ENCODE measurements around the gene USP6.
"Not testable (repeated sequence)": the region's sequence is repeated elsewhere in the genome, so short reads cannot be mapped to it uniquely, and the experiment has no call there.

The USP6 gene

DNA sequence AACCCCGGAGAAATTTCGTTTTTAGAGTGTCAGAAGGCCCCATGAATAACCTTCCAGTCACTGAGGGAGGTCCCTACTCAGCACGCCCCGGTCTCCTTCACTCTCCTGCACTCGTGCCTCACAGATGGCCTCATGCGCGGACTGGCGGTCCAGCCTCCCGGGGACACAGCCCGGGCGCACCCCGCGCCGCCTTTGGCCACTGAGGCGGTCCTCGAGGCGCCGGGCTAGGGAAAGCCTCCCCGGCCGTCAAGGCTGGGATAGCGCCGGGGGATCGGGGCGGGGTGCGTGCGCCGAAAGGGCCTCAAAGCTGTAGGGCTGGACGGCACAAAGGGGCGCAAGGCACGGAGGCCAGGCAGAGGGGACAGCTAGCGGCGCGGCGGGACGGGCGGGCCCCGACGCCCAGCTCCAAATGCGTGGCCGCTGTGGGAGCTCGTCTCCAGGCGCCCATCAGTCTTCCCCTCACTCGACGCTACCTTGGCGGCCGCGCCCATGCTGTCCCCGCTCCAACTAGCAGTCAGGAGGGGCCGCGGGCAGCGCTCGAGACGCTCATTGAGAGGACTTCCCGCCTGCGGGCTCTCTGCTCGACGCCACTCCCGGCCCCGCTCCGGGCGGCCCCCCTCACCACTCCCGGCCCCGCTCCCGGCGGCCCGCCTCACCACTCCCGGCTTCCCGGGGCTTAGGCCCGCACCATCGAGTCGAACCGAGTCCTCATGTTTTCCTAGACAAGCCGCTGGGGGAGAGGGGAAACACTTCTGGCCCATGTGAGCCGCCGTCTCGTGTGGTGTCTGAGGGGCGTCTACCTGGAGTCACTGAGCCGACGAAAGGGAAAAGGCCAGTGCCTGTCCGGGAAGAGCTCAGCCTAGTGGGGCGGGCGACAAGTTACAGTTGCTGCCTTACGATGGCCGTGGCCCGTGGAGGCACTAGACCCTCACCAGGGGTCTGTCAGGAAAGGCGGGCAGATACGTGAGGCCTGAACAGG, at the start of gene USP6:
USP6 (plus strand) TSS at position 360 of the 979 bp plus-strand sequence. CDS start 14,336 bp downstream, outside the sequence.
- no peak for DNase-seq

DNA sequence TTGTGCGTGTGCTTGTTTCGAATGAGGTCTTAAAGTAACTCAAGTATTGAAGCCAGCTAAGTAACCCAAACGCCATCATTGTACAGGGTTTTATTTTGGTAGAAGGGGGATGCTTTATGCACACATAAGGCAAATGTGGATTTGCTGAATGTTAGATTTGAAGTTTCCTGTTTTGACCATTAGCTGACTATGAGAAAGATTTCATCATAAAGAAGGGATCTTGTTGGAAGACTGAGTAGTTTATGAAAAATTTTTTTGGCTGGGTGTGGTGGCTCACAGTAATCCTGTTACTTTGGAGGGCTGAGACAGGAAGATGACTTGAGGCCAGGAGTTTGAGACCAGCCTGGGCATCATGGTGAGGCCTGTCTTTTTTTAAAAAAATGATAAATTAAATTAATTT, 47.6 kb upstream of the USP6 start:
- no peak for DNase-seq

DNA sequence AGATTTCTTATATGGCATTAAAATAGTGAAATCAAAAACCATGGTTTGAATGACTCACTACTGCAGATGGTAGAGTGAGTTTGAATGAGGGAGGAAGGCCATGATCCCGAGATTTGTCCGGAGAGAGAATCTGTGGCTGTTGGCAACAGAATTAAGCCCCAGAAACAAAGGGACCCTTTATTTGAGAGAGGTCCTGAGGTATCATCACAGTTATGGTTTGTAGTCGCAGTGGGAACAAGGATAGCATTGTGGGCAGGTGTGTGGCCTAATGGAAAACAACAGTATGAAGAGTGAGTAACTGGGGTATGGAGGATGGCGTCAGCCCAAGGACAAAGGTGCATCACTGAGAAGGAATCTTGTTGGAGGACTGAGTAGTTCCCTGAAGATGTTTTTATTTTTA, 46.1 kb upstream of the USP6 start:
- DNase-seq = no peak

DNA sequence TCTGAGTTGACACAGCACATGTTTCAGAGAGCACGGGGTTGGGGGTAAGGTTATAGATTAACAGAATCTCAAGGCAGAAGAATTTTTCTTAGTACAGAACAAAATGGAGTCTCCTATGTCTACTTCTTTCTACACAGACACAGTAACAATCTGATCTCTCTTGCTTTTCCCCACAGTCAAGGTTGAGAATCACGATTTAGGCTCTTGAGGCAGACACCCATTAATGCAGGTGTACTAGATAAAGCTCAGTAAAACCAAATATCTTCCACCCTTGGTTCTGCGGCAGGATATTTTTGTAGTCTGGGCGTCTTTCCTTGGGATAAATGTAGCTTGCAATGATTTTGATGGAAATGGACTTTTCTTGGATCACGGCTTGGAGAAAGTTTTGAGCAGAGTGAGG, 40.4 kb upstream of the USP6 start:
- not testable (repeated sequence) for DNase-seq

DNA sequence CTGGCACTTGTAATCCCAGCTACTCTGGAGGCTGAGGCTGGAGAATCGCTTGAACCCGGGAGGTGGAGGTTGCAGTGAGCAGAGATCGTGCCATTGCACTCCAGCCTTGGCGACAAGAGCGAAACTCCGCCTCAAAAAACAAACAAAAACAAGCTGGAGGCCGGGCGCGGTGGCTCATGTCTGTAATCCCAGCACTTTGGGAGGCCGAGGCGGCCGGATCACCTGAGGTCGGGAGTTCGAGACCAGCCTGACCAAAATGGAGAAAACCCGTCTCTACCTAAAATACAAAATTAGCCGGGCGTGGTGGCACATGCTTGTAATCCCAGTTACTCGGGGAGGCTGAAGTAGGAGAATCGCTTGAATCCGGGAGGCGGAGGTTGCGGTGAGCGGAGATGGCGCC, 38.6 kb upstream of the USP6 start:
- DNase-seq = not testable (repeated sequence)

DNA sequence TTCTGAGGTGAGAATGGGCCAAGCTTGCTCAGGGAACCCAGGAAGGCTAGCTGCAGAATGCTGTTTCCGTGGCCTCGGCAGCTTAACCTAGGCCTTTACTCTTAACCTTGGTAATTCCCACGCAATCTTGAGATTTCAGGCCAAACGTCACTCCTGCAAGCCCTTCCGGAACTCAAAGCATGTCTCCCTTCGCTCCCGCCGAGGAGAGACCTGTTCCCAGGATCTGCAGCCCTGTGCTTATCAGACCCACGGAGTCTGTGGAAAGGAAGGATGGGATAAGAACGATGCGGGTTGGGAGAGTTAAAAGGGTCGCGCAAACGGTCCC, 38.1 kb upstream of the USP6 start:
- DNase-seq = no peak

DNA sequence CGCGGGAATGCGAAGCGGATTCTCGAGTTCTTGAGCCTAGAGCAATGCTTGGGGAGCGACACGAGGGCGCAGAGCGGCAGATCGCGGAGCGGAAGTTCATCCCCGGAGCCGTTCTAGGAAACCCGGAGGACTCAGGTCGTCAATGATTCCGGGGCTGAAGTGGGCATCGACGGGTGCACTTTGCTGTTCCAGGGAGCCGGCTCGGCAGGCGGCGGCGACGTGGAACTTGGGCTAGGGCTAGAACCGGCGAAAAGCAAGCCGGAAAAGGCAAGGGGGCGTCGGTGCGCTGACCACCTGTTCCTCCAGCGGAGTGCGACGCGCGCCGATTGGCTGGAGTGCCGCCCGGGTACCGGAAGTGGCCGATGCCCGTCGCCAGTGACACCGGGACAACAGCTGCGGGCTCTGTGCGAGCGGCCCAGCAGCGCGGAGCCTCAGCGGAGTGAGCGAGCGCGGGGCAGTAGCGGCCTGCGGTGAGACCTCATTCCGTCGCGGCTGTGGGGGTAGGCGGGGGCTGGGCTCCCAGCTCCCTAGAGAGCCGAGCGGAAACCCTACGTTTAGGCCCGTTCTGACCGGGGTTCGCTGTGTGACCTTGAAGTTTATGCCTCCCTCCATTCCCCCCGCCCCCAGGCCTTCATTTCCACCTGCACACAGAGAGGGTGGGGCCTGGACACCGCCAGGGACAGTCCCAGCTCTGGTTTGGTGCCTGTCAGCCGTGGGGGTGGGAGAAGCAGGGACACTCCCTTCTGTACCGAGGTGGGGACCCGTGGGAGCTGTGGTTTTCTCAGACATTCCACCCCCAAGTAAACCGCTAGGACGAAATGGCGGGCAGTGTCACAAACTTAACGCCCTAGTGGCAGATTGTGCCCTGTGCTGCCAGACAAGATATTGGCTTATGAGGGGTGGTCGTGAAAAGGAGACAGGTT, 37.5 kb upstream of the USP6 start, which contains the start of gene ZFP3:
ZFP3 (plus strand) TSS at position 362 of the 923 bp plus-strand sequence. CDS start 13,038 bp downstream, outside the sequence.
- DNase-seq = peak; percentile 79

DNA sequence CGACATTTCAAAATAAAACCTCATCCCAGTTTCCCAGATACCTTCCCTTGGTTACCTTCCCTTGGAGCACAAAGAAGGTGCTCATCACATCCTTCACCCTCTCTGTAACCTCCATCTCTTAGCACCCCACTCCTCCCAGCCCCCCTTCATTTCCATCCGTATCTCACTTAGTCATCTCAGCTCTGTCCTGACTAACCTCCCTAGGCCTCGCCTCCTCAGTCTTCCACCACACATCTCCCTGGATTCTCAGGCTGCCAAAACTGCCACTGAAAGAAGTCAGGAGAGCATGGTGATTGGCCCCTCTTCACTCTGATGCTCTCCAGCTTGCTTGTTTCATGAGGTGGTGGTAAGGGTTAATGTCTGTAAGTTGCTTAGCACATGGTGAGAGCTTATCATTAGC, 35.2 kb upstream of the USP6 start:
- DNase-seq = no peak

DNA sequence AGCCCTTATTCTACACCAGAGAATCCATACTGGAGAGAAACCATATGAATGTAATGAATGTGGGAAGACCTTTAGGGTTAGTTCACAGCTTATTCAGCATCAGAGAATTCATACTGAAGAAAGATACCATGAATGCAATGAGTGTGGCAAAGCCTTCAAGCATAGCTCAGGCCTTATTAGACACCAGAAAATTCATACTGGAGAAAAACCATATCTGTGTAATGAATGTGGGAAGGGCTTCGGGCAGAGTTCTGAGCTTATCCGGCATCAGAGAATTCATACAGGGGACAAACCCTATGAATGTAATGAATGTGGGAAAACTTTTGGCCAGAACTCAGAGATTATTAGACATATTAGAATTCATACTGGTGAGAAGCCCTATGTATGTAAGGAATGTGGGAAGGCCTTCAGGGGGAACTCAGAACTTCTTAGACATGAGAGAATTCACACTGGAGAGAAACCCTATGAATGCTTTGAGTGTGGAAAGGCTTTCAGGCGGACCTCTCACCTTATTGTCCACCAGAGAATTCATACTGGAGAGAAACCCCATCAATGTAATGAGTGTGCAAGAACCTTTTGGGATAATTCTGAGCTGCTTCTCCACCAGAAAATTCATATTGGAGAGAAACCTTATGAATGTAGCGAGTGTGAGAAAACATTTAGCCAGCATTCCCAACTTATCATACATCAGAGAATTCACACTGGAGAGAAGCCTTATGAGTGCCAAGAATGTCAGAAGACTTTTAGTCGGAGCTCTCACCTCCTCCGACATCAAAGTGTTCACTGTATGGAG, 23.4 kb upstream of the USP6 start:
- DNase-seq = no peak

DNA sequence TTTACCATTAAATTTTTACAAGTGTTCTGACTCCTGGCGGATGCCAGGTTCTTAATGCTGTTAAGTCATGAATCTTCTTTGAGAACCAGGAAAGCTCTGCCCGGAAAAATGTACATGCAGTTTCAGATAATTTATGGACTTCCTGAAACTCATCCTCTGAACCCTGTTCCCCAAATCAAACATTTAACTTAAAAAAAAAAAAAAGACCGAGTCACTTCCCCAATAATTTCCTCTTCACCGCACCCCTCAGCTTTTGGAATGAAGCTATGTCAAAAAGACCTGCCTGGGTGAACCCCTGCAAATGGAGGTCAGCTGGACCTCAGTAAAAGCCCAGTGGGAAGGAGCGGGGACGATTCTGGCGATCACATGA, 19.1 kb upstream of the USP6 start:
- DNase-seq = no peak

DNA sequence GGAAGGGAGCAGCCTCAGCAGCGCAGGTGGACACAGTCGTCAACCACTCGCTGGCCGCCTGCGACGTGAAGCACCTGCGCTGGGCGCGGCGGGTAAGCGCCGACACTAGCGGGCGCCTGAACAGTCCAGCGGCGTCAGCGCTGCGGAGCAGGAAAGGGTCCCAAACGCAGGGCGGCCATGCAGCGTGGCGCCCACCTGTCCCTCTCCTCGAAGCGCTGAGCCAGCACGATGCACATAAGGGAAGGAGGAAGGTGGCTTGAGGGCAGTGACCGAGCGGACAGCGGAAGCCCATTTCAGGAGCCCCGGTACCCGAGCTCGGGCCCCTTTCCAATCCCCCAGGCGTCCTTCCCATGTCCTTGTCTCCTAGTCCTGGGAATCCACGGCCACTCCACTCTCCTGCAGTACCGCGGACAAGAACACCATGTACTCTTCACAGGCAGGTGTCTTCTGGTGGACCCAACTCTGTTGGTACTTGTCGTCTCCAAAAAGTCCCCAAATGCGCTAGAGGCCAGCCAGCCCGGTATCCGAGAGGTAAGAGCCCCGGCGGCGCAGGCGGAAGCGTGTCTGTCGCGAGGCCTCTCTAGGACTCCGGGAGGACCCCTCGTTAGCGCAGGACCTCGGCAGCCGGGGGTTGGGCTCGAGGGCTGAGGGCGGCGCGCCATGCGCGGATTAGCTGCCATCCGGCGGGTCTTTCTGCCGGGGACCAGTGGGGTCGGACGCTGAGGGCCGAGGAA, 18.6 kb upstream of the USP6 start:
- peak; percentile 4 for DNase-seq

DNA sequence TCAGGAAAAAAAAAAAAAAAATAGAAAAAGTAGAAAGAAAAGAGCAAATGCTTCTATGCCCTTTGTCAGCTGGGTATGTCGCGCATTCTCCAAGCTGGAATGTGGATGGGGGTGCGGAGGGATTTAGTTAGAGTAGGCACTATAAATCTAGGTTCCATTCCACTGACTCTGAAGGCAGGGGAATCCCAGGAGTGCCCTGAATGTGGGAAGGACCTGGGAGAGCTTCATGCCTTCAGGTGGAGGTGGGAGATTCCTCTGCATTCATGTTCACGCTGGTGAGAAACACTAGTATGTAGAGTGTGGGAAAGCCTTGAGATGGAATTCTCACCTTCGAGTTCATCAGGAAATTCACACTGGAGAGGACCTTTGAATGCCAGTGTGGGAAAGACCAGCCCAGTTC, 16.6 kb upstream of the USP6 start:
- DNase-seq = no peak

DNA sequence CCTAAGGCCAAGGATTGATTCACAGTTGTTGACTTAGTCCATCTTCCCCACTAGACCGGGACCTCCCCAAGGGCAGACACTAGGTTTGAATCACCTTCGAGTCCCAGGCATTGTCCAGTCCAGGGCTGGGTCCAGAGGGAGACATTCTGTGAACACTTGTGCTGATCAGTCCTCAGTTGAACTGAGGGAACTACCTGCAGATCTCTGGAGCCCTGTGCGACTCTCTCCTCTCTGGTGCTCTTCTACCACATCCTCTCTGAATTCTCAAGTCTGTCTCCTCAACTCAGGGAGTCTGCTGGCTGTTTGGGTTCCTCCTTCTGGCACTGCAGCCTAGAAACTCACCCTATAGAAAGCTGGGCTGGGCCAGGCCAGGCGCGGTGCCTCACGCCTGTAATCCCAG, 15.0 kb upstream of the USP6 start:
- DNase-seq = no peak

DNA sequence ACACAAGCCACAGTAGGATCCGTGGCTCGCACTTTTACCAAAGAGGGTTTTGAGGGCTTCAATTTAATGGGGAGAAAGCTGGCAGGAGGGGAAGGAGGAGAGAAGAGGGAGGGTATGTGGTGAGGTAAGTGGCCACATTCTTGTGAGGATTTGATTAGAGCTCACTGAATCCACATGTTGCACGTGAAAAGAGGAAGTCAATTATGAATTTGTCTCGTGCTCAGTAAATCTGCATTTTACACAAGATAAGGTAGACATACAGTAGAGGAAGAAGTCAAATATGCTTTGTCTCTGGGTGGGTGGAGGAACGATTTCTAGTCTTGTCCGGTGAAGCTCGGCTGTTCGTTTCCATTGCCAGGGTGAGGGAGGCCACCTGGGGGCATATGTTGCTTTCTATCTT, 5.0 kb upstream of the USP6 start:
- no peak for DNase-seq

DNA sequence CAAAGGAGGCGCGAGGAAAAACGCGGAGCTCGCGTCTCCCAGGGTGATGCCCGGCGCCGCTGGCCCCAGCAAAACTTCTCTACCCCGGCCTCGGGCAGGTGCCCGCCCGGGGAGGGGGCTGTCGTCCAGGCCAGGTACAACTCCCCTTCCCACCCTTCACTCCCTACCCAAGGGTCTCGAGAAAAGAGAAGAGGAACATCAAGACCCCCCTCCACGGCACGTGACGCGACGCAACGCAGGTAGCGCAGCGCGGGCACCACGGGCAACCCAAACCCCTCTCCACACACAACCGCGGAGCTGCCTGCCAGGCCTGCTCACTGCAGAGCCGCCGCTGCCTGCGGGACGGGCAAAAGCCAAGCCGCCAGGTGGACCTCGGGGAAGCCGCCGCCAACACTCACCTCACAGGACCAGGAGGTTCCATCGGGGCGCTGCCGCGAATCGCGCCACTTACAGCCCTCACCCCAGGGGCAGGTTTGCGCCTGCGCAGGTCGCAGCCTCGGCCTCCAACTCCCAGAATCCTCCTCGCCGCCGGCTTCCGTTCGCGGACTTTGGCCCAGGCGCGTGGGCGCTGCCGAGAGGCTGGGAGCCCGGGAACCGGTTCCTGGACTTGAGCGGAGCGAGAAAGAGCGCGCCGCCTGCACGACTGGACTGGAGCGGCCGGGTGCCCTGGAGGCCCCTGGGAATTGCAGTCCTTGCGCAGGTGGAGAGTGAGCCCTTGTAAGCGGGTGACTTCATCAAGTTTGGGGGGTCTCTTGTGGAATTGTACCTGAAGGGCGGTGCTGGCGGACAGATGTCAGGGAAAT, 4.2 kb upstream of the USP6 start, which contains the start of gene ZNF232:
ZNF232 (minus strand) TSS at position 477 of the 803 bp plus-strand sequence; CDS start at position 421, 56 bp downstream.
- DNase-seq = peak; percentile 72

DNA sequence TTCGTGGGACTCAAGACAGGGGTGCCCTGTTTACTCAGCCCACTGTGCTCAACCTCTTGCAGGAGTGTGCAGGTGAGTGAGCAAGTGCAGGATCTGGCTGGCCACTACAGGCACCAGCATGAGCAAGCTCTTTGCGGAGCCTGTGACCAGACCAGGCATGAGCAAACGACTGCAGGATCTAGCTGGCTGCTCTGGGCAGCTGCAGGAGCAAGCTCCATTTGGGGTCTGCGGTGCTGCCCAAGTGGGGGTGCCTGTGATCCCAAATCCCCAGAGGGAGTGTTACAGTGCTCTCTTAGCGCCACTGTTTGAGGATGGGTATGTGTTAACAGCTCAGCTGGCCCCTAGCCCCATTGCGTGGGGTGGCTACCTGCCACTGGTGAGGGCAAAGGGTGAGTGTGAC, 2.4 kb downstream of the USP6 start:
- DNase-seq = no peak

DNA sequence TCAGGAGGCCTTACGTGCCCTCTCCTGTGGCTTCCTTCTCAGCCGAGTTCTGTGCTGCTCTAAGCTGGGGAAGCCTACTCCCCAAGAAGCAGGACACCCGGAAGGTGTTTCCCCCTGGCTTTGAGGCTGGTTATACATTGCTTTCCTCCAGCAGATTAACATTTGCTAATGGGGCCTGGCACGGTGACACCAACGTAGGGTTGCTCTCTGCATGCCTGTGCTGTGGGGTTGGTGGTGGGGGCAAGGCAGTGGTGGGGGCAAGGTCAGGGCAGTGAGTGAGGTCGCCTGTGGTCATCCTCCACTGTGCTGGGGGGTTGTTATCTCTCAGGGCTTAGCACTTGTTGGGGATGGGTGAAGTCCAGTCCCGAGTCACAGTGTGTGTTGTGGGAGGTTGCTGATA, 4.2 kb downstream of the USP6 start:
- DNase-seq = no peak

DNA sequence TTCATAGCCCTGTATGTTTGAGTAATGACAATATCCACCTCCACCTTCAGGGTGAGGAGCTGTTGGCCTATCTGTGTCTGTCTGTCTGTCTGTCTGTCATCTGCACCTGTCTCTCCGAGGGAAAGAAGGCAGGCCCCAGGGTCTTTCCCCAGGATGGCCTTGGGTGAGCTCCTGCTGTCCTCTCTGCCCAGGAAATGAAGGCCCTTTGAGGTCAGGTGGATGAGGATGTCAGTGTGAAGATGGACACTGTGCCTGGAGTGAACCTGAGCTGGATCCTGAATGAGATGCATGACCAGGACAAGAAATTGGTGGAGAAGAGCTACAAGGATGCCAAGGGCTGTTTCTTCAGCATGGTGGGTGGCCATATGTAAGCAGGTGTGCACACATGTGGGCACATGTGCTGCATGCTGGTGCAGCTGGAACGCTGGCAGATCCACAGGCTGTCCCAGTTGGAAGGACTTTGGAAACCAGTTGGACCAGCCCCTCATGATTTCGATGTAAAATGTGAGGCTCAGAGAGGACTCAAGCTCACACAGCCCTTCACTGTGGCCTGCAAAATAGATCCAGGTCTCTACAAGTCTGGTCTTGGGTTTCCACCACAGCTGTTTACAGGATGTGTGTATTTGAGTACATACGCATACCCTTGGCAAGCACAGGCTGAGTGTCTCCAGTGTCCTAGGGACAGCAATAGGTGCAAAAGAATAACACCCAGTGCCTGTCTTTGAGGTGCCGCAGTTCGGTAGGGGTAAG, 4.8 kb downstream of the USP6 start:
- DNase-seq = not testable (repeated sequence)

DNA sequence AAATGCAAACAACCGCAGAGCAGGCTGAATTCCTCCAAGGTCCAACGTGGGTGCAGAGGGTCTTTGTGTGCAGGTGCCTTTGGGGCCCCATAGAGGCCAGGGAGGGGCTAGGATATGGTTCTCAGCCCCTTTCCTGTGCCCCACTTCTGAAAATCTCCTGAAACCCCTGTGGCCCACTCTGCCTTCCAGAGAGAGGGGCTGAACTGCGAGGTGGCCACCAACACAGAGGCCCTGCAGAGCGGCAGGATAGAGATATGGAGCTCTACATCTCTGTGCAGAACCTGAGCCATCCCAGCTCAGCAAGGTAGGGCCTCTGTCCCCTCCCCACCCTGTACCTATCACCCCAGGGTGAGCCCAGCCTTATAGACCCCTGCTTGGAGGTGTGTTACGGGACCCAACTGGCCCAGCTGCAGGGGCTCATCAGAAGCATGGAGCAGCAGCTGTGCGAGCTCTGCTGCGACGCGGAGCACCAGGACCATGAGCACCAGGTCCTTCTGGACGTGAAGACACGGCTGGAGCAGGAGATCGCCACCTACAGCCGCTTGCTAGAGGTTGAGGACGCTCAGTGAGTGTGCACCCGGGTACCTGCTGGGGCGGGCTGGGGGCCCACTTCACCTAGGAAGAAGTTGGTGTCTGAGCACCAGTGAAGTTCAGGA, 5.5 kb downstream of the USP6 start:
- no peak for DNase-seq

DNA sequence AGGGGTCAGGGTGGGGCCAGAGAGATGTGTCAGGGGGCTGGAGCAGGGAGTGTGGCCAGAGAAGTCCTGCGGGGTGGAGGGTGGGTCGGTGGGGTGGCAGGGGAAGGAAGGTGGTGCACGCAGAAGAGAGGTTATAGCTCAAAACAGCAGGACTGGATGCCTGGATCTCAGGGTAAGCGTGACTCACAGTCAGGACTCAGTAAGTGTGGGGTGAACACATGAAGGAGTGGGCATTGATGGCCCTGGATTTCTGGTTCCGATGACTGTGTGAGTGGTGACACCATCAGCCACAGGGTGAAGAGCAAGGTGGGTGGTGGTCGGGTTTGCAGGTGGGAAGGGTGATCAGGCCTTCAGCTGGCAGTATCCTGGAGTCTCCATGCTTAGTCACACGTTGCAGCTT, 6.2 kb downstream of the USP6 start:
- not testable (repeated sequence) for DNase-seq
